ENCODE data around the gene OSBPL2.

GRCh38 chr20:62202083-62202395, 36.3 kb upstream of the OSBPL2 start:
- TF ChIP-seq CTCF (IDR thresholded peaks at IDR 0.05), result no peak
- no peak for TF ChIP-seq EZH2 (IDR thresholded peaks at IDR 0.05)

All from neural progenitor cell (in vitro differentiated cells).